Measurements from ENCODE around the gene ZBTB2. TPM values are rescaled to one million over a fixed set of nuclear protein-coding genes. Genes with fewer than 3 reads are reported as not detected.
"Not testable (repeated sequence)": the region's sequence is repeated elsewhere in the genome, so short reads cannot be mapped to it uniquely, and the experiment has no call there.

ZBTB2 gene
- total RNA-seq, 1 donor from 2014 or later: 7.7 TPM

GRCh38 chr6:151372164-151372563 lies 19.2 kb downstream of the ZBTB2 start:
- no peak for DNase-seq (ENCODE audit: low read depth, low spot score)

DNA sequence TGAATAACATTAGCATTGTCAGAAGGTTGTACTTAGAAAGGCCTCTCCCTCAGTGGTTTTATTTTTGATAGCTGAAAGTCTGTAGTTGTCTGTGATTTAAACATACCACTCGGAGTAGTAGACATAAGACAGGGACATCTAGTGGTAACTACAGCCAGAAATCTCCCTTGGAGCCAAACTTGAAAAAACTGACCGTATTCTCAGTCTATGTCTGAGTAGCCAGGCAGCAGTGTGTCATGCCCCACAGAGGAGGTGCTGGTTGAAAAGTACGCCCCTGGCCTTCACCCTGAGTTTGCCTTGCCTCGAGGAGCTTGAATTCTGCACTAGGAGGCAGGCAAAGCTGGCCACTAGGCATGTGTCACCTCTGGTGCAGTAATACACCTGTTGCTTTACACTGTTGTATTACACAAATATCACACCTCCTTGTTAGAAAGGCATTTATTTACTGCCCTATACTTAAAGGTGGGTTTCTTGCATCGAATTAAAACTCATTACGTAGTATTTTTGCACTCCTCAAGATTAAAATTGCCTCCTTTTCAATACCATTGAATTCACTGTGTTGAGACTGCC lies 20.8 kb downstream of the ZBTB2 start:
- DNase-seq (ENCODE audit: low read depth, low spot score): no peak

DNA sequence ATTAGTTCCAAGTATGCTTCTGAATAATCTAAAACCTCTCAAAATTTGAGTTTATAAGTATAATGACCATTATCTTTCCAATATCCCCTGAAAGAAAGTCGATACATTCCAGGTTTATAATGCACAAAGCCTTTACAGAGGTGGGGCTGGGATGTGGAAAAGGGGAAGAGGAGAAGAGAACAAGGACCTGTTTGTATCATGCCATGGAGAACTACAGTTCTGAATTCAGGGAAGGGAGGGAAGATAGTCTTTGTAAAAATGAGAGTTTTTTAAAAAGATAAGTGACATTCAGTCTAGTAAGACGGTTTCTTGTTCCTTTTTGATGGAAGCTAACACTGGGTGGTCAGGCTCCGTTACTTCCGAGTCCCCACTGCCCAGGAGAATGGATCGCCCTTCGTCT lies 26.1 kb downstream of the ZBTB2 start:
- no peak for DNase-seq (ENCODE audit: low read depth, low spot score)

GRCh38 chr6:151359486-151359885 lies 31.9 kb downstream of the ZBTB2 start:
- DNase-seq (ENCODE audit: low read depth, low spot score): no peak

DNA sequence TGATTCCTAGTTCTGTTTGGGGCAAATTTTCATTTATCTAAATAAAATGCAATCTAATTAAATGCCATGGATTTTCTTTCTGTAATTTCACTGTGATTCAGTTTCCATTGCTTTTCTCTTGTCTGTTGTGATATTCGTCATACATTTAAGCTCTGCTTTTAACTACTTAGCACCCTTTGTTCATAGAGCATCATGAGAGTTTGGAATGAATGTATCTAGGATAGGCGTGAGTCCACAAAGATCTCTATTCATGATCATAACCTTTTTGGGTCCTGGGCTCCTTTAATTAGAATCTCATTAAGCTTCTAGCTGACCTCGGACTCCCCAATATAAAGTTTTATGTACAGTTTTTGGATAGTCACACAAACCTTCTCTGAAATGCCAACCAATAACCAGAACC lies 32.9 kb downstream of the ZBTB2 start:
- no peak for DNase-seq (ENCODE audit: low read depth, low spot score)

DNA sequence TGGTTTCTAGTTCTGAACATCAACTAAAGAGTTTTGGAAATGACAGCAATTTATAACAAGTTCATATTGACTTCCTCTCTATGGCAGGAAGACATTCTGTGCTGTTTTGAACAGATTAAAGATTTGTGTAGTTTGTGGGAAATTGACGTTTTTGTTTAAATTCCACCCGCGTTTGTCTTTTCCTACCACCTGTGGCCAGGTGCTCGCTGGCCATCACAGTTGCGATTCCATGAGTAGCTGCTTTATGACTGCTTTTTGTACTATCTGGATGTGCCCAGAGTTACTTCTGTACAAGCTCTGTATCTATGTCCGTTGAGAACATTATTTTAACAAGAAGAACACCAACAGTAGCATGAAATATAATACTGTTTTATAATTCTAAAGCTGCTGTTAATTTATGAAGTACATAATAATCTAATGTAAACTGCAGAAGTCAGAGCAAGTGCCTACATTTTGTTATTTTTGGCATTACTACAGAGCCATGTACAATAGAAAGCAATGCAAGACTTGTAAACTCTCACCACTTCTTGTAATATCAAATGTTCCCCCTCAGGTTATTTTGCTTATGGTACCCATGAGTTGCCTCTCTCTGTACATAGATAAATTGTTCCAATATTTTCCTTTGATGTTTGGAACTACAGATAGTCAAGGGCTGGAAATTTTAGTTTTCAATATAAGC lies 33.5 kb downstream of the ZBTB2 start:
- DNase-seq (ENCODE audit: low read depth, low spot score): no peak

DNA sequence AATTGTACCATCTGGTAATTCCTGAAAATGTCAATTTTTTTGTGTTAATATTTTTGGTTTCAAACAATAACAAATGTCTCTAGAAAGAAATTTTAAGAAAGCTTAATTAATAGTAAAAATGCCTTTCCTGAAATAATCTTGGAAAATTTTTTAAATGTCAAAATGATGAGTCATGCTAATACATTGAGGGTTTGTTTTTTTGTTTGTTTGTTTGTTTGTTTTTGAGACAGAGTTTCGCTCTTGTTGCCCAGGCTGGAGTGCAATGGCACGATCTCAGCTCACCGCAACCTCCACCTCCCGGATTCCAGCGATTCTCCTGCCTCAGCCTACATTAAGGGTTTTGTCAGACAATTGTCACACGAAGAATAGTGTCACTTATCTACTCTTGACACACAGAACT lies 34.4 kb downstream of the ZBTB2 start:
- not testable (repeated sequence) for DNase-seq (ENCODE audit: low read depth, low spot score)

GRCh38 chr6:151353795-151354194 lies 37.6 kb downstream of the ZBTB2 start:
- no peak for DNase-seq (ENCODE audit: low read depth, low spot score)

- no peak for DNase-seq (ENCODE audit: low read depth, low spot score)
Observed at GRCh38 chr6:151352410-151353396, 38.7 kb downstream of the ZBTB2 start.

GRCh38 chr6:151351731-151352130 lies 39.6 kb downstream of the ZBTB2 start:
- no peak for DNase-seq (ENCODE audit: low read depth, low spot score)

- no peak for DNase-seq (ENCODE audit: low read depth, low spot score)
Observed at GRCh38 chr6:151351146-151351700, 40.1 kb downstream of the ZBTB2 start.

DNA sequence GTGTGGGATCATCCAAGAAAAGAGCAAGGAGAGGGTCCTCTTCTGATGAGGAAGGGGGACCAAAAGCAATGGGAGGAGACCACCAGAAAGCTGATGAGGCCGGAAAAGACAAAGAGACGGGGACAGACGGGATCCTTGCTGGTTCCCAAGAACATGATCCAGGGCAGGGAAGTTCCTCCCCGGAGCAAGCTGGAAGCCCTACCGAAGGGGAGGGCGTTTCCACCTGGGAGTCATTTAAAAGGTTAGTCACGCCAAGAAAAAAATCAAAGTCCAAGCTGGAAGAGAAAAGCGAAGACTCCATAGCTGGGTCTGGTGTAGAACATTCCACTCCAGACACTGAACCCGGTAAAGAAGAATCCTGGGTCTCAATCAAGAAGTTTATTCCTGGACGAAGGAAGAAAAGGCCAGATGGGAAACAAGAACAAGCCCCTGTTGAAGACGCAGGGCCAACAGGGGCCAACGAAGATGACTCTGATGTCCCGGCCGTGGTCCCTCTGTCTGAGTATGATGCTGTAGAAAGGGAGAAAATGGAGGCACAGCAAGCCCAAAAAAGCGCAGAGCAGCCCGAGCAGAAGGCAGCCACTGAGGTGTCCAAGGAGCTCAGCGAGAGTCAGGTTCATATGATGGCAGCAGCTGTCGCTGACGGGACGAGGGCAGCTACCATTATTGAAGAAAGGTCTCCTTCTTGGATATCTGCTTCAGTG lies 40.8 kb downstream of the ZBTB2 start:
- no peak for DNase-seq (ENCODE audit: low read depth, low spot score)

DNA sequence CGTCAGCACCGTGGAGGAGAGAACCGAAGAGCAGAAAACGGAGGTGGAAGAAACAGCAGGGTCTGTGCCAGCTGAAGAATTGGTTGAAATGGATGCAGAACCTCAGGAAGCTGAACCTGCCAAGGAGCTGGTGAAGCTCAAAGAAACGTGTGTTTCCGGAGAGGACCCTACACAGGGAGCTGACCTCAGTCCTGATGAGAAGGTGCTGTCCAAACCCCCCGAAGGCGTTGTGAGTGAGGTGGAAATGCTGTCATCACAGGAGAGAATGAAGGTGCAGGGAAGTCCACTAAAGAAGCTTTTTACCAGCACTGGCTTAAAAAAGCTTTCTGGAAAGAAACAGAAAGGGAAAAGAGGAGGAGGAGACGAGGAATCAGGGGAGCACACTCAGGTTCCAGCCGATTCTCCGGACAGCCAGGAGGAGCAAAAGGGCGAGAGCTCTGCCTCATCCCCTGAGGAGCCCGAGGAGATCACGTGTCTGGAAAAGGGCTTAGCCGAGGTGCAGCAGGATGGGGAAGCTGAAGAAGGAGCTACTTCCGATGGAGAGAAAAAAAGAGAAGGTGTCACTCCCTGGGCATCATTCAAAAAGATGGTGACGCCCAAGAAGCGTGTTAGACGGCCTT lies 41.6 kb downstream of the ZBTB2 start:
- no peak for DNase-seq (ENCODE audit: low read depth, low spot score)

GRCh38 chr6:151342750-151343149 lies 48.6 kb downstream of the ZBTB2 start:
- DNase-seq (ENCODE audit: low read depth, low spot score): not testable (repeated sequence)

DNA sequence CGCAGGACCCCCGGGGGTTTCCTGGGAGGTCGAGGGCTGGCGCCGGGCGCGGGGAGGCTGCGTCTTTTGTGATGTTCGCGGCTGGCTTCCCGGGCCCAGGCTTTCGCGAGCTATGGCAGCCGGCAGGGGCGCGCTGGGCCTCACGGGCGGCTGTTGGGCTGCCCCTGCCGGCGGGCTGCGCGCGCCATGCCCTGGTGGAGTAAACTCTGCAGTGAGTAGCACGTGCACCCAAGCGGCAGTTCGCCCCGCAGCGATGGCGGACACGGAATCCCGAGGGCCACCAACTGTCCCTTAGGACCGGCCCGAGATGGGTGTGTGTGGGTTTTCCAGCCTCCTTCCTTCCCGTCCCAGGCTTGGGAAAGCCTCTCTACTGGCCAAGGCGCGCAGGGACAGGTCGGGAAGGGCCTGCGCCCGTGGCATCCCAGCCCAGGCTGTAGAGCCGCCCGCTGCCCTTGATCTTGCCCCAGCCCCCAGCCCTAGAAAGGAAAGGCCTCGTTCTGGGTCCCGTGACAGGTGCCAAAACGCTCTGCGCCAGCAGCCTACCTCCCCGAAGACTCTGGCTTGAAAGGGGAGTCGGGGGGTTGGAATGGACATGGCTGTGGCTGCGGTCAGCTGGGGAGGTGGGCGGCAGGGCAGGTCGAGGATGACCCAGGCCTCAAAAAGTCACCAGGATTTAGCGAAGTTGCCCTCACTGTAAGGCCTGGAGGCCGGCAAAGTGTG lies 49.7 kb downstream of the ZBTB2 start:
- no peak for DNase-seq (ENCODE audit: low read depth, low spot score)

DNA sequence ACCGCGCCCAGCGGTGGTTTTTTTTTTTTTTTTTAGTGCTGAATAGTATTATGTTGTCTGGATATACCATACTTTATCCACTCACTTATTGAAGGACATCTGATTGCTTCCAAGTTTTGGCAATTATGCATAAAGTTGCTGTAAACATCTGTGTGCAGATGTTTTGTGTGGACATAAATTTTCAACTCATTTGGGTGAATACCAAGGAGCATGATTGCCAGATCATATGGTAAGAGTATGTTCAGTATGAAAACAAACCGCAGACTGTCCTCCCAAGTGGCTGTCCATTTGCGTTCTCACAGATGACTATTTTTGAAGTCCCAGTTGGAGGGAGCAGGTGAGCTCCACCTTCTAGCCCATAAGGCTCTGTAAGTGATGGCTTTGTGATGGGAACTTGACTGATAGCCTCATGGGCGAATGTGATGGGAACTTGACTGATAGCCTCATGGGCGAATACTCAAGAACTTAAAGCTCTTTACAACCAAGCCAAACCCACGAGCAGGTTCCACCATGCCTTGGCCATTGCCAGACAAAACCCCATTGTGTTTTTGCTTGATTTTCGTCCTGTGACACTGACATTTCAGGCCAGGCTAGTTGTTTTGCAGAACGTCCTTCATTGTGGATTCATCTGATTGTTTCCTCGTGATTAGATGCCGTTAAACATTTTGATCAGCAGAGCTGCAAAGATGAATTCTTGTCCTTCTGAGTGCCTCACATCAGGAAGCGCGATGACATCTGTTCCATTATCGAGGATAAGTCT lies 51.0 kb downstream of the ZBTB2 start:
- no peak for DNase-seq (ENCODE audit: low read depth, low spot score)

DNA sequence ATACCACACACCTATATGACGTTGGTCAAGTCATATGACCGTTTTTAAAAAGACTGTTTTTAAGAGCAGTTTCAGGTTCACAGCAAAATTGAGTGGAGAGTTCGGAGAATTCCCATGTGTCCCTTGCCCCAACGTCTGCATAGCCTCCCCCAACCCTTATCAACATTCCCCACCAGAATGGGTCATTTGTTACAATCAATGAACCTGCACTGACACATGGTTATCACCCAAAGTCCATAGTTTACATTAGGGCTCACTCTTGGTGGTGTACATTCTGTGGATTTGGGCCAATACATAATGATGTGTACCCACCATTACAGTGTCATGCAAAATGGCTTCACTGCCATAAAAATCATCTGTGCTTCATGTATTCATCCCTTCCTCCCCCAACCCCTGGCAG lies 52.0 kb downstream of the ZBTB2 start:
- no peak for DNase-seq (ENCODE audit: low read depth, low spot score)

- no peak for DNase-seq (ENCODE audit: low read depth, low spot score)
Observed at GRCh38 chr6:151338651-151339200, 52.6 kb downstream of the ZBTB2 start.

- DNase-seq (ENCODE audit: low read depth, low spot score): no peak
Observed at GRCh38 chr6:151335930-151336329, 55.4 kb downstream of the ZBTB2 start.
